ENCODE results near the gene RASSF10.

RASSF10 gene

DNA sequence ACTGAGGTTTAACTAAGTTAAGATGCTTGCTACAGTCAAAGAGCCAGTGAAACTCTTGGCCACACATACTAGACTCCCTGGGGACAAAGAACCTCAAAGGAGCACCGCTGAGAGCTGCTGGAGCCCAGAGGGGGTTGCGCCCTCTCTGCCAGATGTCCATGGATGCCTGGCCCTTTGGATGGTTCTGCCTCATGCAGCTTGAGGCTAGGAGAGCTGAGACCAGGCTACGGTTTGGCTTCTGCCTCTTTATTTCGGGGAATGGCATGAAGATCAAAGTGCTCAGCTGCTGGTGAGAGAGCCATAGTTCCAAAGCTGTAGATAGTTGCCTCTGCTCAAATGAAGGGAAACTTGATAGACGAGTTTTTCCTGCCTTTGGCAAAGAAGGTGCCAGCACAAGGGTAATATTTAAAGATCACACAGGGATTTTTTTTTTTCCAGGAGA, 43.0 kb downstream of the RASSF10 start:
- TF ChIP-seq, protein P1, sequence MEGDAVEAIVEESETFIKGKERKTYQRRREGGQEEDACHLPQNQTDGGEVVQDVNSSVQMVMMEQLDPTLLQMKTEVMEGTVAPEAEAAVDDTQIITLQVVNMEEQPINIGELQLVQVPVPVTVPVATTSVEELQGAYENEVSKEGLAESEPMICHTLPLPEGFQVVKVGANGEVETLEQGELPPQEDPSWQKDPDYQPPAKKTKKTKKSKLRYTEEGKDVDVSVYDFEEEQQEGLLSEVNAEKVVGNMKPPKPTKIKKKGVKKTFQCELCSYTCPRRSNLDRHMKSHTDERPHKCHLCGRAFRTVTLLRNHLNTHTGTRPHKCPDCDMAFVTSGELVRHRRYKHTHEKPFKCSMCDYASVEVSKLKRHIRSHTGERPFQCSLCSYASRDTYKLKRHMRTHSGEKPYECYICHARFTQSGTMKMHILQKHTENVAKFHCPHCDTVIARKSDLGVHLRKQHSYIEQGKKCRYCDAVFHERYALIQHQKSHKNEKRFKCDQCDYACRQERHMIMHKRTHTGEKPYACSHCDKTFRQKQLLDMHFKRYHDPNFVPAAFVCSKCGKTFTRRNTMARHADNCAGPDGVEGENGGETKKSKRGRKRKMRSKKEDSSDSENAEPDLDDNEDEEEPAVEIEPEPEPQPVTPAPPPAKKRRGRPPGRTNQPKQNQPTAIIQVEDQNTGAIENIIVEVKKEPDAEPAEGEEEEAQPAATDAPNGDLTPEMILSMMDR (IDR thresholded peaks at IDR 0.05; ENCODE audit: low read depth, low read length), result no peak
- no peak overlapping the region for H3K4me3 ChIP-seq (ENCODE audit: low read depth, low read length)

DNA sequence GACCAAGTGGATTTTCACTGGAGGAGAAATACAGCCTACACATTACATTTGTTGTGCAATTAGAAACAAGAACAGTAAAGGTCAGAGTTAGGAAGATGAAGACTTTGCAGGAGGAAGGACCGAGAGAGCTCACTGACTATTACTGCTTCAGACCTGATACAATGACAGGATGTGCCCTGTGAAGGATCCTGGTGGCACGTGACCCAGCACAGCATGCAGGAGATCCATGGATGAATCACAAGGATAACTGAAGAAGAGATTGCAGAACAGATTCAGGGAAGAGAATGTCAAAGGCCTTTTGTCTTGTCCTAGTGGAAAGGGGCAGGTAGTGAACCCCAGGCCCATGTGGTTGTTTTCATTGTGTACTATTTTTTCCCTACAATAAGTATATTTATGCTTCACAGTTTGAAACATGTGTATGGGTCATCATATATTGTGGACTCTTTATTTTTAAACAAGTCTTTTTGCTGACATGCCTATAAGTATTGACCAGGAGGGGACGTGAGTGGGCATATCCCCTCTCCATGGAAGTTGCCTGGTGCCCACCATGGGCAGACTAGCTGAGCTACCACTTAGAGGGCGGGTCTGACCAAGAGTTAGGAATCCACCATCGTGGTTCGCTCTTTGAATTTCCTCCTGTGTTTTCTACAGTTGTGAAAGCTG, 44.3 kb downstream of the RASSF10 start:
- no peak overlapping the region for H3K4me3 ChIP-seq (ENCODE audit: low read depth, low read length)
- TF ChIP-seq, protein P1 (IDR thresholded peaks at IDR 0.05; ENCODE audit: low read depth, low read length), result no peak

DNA sequence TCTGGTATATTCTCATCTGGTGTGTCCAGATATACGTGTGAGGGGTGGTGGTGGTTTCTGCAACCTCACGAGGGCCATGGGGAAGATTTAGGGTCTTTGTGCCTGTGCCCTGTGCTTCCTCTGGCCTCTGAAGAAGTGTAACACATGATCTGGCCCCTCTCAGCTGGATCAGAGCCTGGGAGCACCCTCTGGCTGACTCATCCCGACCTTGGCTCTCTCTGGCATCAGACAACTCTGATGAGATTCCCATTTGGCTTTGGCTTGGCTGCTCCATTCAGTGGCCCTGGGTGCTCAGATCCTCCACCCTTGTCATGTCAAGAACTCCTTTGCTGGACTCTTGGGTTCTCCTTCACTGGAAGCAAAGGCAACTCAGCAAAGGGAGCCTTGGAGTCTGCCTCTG, 45.2 kb downstream of the RASSF10 start:
- TF ChIP-seq, protein P1 (IDR thresholded peaks at IDR 0.05; ENCODE audit: low read depth, low read length), result no peak
- no peak overlapping the region for H3K4me3 ChIP-seq (ENCODE audit: low read depth, low read length)

DNA sequence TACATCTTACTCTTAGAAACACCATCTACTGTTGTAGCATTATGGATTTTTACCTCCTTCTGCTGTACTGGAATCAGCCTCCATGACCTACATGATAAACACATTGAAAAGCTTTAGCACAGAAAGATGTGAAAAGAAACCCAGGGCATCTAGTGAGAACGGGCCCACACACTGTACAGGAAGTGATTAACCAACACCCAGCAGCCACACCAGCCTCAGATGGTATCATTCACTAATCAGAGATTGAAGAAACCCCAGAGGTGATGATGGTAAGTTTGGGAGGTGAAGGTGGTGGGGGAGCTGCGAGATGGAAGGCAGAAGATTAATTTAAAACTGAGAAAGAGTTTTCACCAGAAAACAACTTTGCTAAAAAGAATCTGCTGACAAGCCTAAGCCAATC, 46.1 kb downstream of the RASSF10 start:
- TF ChIP-seq, protein P1 (IDR thresholded peaks at IDR 0.05; ENCODE audit: low read depth, low read length), result no peak
- H3K4me3 ChIP-seq (ENCODE audit: low read depth, low read length), result no peak overlapping the region

DNA sequence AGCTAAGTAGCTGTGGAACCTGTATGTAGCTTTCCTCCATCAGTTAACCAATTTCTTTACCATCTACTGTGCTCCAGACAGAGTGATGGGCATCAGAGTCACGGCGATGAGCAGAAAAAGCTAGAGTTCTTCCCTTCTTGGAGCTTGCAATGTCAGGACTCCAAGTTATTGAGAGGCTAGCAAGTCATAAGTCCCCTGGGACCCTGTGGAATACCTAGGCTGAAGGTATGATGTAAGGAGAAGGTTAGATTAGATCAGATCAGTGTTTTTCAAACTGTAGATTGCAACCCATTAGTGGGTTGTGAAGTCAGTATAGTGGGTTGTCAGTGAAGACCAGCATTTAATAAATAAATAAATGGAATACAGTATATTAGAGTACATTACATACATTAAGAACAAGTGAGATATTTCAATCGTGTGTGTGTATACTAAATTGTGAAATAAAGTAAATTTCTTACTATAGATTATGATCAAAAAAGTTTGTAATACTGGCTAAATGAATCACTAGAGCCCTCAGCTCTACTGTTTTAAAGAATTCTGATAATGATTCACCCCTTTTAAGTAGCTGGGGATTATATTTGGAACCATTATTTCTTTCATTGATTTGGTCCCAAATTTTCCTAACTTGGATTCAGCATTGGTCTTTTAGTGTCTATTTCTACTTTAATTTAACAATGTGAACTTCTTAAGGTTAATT, 52.3 kb downstream of the RASSF10 start:
- TF ChIP-seq, protein P1 (IDR thresholded peaks at IDR 0.05; ENCODE audit: low read depth, low read length), result no peak
- no peak overlapping the region for H3K4me3 ChIP-seq (ENCODE audit: low read depth, low read length)
